Epithelial cell of umbilical artery (primary cell): ENCODE data around the gene PTX3. TPM values are rescaled to one million over a fixed set of nuclear protein-coding genes. Genes with fewer than 3 reads are reported as not detected.

ENCODE experiments used
- total RNA-seq: library from RNA; depleted of rRNA; stranded (reverse); fragments of >200 nt; gene quantifications from 2 replicates; pipeline ENCODE4 v1.2.3, GENCODE V29; 2014

Gene PTX3
- total RNA-seq: 416 and 925 TPM in 2 replicates

GRCh38 chr3:157436583-157437291 is at the start of gene PTX3:
Gene PTX3 (plus strand): TSS chr3:157436850. CDS start chr3:157436934, 84 bp downstream.

Other genes starting within 250 kb of the PTX3 start
- 259 and 323 TPM in 2 replicates for gene VEPH1, start 66.6 kb downstream of the PTX3 start, total RNA-seq